Testis (tissue), 3 donors: Measurements from ENCODE around the gene LTB4R2. TPM values are rescaled to one million over a fixed set of nuclear protein-coding genes. Genes with fewer than 3 reads are reported as not detected.

Experiments
- DNase-seq: peaks from one replicate; pipeline ENCODE4 v3.0.0-alpha.2; 2019
- H3K27ac ChIP-seq, 2 donors: fragments of 200-600 bp; sonication (generic); one replicate each; pipeline ENCODE4 v1.5.1; 2019
- H3K27me3 ChIP-seq: fragments of 200-600 bp; sonication (generic); one replicate; pipeline ENCODE4 v1.5.1; 2019
- H3K36me3 ChIP-seq: fragments of 200-600 bp; sonication (generic); one replicate; pipeline ENCODE4 v1.5.1; 2017; ENCODE audit warnings: low read depth; ENCODE audit errors: missing control alignments
- H3K4me1 ChIP-seq: fragments of 200-600 bp; sonication (generic); one replicate; pipeline ENCODE4 v1.5.1; 2019
- H3K4me3 ChIP-seq, 2 donors: fragments of 200-600 bp; sonication (generic); one replicate each; pipeline ENCODE4 v1.5.1; 2017 to 2019
- H3K9me3 ChIP-seq: fragments of 200-600 bp; sonication (generic); one replicate; pipeline ENCODE4 v1.5.1; 2017
- CTCF ChIP-seq, 3 experiments: fragments of 450-650 bp in 2 of 3; fragments of 200-600 bp in 1 of 3; sonication (generic) in 1 of 3; IDR thresholded peaks; one replicate each; pipeline ENCODE4 v1.5.1; 2016 to 2019; ENCODE audit warnings: antibody characterized with exemption in 3 of 3, mild to moderate bottlenecking in 2 of 3, moderate library complexity in 1 of 3
- POLR2A ChIP-seq: fragments of 450-650 bp; IDR thresholded peaks from one replicate; pipeline ENCODE4 v1.6.1; 2017; ENCODE audit warnings: antibody characterized with exemption, mild to moderate bottlenecking, moderate library complexity
- WGBS, 2 donors: methylation state at CpG; one replicate each; pipeline ENCODE4 v1.1.5; 2018; 5-methylcytosine and 5-hydroxymethylcytosine counted together
- intact Hi-C: fragments of 100-400 bp; cut with DNase I; formaldehyde crosslinking; loops from one replicate; pipeline ENCODE4 v1.15.1; 2023; ENCODE audit warnings: low total_unique reads
- polyA plus RNA-seq: library from polyadenylated mRNA; stranded (reverse); fragments of 350-450 nt; fragmentation: Illumina TruSeq; extraction: RNeasy Lipid Tissue Mini Kit (QIAGEN cat#74804); gene quantifications from one replicate; pipeline ENCODE4 v1.2.3, GENCODE V29; 2014; ENCODE audit warnings: low read depth, low replicate concordance; ENCODE audit not compliant: insufficient read depth
- total RNA-seq, 2 donors: library from RNA; depleted of rRNA; stranded (reverse); fragments of >200 nt; gene quantifications; one replicate each; pipeline ENCODE4 v1.2.3, GENCODE V29; 2016

LTB4R2 gene
- total and polyA plus RNA-seq, 3 donors from 2014 or later: 4.2 to 28.1 (median 23.4) TPM

GRCh38 chr14:24262821-24263733 is 46.9 kb upstream of the LTB4R2 start, which contains the start of gene TGM1:
Gene TGM1, minus strand, starts transcription at chr14:24263177. Its CDS starts 825 bp downstream, at chr14:24262352.
- TF ChIP-seq POLR2A (no peak), CTCF (IDR thresholded peaks at IDR 0.05) (no peak)
- H3K4me3 ChIP-seq: no peak within 1 kb of the TSS
- intact Hi-C loops: no loop called here
- H3K4me1 ChIP-seq: no peaks in the 10 kb centered on the region
- no peaks in the 10 kb centered on the region for H3K9me3 ChIP-seq
- WGBS, 2 donors: 88 to 89% methylated on average over 13 to 14 of the region's 14 CpGs
- no peak for DNase-seq
- H3K27me3 ChIP-seq: no peaks in the 10 kb centered on the region
- no peak within 1 kb of the TSS for H3K27ac ChIP-seq
- H3K36me3 ChIP-seq: no peaks in the 10 kb centered on the region

GRCh38 chr14:24263848-24264247 is 46.1 kb upstream of the LTB4R2 start:
- H3K27me3 ChIP-seq: no peaks in the 10 kb centered on the region
- no peak for DNase-seq
- TF ChIP-seq POLR2A: no peak
- no peak for TF ChIP-seq CTCF (IDR thresholded peaks at IDR 0.05)
- no peaks in the 10 kb centered on the region for H3K4me1 ChIP-seq
- H3K27ac ChIP-seq: no peak overlapping the region
- intact Hi-C loops: no loop called here
- 73 to 82% methylated on average over 5 to 6 of the region's 6 CpGs for WGBS, 2 donors
- H3K36me3 ChIP-seq: no peaks in the 10 kb centered on the region
- no peaks in the 10 kb centered on the region for H3K9me3 ChIP-seq
- no peak overlapping the region for H3K4me3 ChIP-seq

- Histone ChIP-seq H3K27ac (no peak overlapping the region), H3K4me1 (no peaks in the 10 kb centered on the region), H3K4me3 (no peak overlapping the region), H3K27me3 (no peaks in the 10 kb centered on the region), H3K36me3 (no peaks in the 10 kb centered on the region), H3K9me3 (no peaks in the 10 kb centered on the region)
- DNase-seq: no peak
- intact Hi-C loops: no loop called here
- 62 to 69% methylated on average over 4 to 6 of the region's 6 CpGs for WGBS, 2 donors
- TF ChIP-seq POLR2A (no peak), CTCF (IDR thresholded peaks at IDR 0.05) (no peak)
Observed at GRCh38 chr14:24264298-24264697, 45.6 kb upstream of the LTB4R2 start.

- no peak for TF ChIP-seq POLR2A
- Histone ChIP-seq H3K4me3 (no peak overlapping the region), H3K27ac (no peak overlapping the region), H3K36me3 (no peaks in the 10 kb centered on the region), H3K4me1 (peaks cover 4% of the 10 kb centered on the region), H3K27me3 (no peaks in the 10 kb centered on the region), H3K9me3 (no peaks in the 10 kb centered on the region)
- WGBS, 2 donors: 92% methylated on average over 18 of the region's 18 CpGs
- intact Hi-C loops: no loop called here
- no peak for DNase-seq
Observed at GRCh38 chr14:24266344-24267244, 43.3 kb upstream of the LTB4R2 start.

- no peak overlapping the region for H3K4me3 ChIP-seq
- no peak for TF ChIP-seq POLR2A
- TF ChIP-seq CTCF (IDR thresholded peaks at IDR 0.05): no peak
- no peaks in the 10 kb centered on the region for H3K36me3 ChIP-seq
- H3K4me1 ChIP-seq: peaks cover 7% of the 10 kb centered on the region
- DNase-seq: no peak
- H3K27me3 ChIP-seq: no peaks in the 10 kb centered on the region
- 72 to 94% methylated on average over 3 to 9 of the region's 9 CpGs for WGBS, 2 donors
- intact Hi-C loops: no loop called here
- no peaks in the 10 kb centered on the region for H3K9me3 ChIP-seq
- H3K27ac ChIP-seq: no peak overlapping the region
Observed at GRCh38 chr14:24267516-24267915, 42.4 kb upstream of the LTB4R2 start.
